GM23338 (cell line): ENCODE results near the gene MYO15B. TPM values are rescaled to one million over a fixed set of nuclear protein-coding genes. Genes with fewer than 3 reads are reported as not detected.

ENCODE experiments used
- ATAC-seq: fragments of 200-7000 bp; cut with Tn5 transposase; 3 replicates; pipeline ENCODE4 v1.9.1; 2020
- DNase-seq: peaks from one replicate; pipeline ENCODE4 v3.0.0-alpha.2; 2015; ENCODE audit warnings: low spot score
- H2AFZ ChIP-seq: fragments of 200-600 bp; sonication (generic); 2 replicates; pipeline ENCODE4 v1.8.0; 2016; ENCODE audit warnings: antibody characterized with exemption, mild to moderate bottlenecking, moderate library complexity
- H3F3A ChIP-seq: fragments of 200-600 bp; sonication (generic); replicated peaks from 2 replicates; pipeline ENCODE4 v1.8.0; 2017; ENCODE audit warnings: antibody characterized with exemption, mixed run types, low read depth
- H3K27ac ChIP-seq: fragments of 200-600 bp; sonication (generic); 2 replicates; pipeline ENCODE4 v1.6.1; 2016; ENCODE audit warnings: low read depth
- H3K27me3 ChIP-seq: fragments of 200-600 bp; sonication (generic); 2 replicates; pipeline ENCODE4 v1.8.0; 2016; ENCODE audit warnings: mild to moderate bottlenecking, mixed run types, moderate library complexity; ENCODE audit not compliant: insufficient read depth
- H3K36me3 ChIP-seq: fragments of 200-600 bp; sonication (generic); 2 replicates; pipeline ENCODE4 v1.8.0; 2016; ENCODE audit warnings: mild to moderate bottlenecking; ENCODE audit not compliant: insufficient read depth
- H3K4me1 ChIP-seq: fragments of 200-600 bp; sonication (generic); 2 replicates; pipeline ENCODE4 v1.8.0; 2016; ENCODE audit warnings: mild to moderate bottlenecking, moderate library complexity; ENCODE audit not compliant: insufficient read depth
- H3K4me2 ChIP-seq: fragments of 200-600 bp; sonication (generic); 2 replicates; pipeline ENCODE4 v1.7.1; 2017; ENCODE audit warnings: mixed run types
- H3K4me3 ChIP-seq: fragments of 200-600 bp; sonication (generic); 2 replicates; pipeline ENCODE4 v1.6.1; 2016; ENCODE audit warnings: mixed run types
- H3K79me2 ChIP-seq: fragments of 200-600 bp; sonication (generic); replicated peaks from 2 replicates; pipeline ENCODE4 v1.8.0; 2017; ENCODE audit warnings: mild to moderate bottlenecking; ENCODE audit not compliant: insufficient read depth
- H3K9me2 ChIP-seq: fragments of 200-600 bp; sonication (generic); 2 replicates; pipeline ENCODE4 v1.8.0; 2017; ENCODE audit not compliant: insufficient read depth
- H4K20me1 ChIP-seq: fragments of 200-600 bp; sonication (generic); replicated peaks from 2 replicates; pipeline ENCODE4 v1.8.0; 2017; ENCODE audit warnings: mild to moderate bottlenecking; ENCODE audit not compliant: insufficient read depth
- H3K27ac Mint-ChIP-seq: 2 replicates; pipeline ENCODE4 v1.8.0; 2020; ENCODE audit warnings: inconsistent platforms, mild to moderate bottlenecking, moderate library complexity, mixed read lengths
- H3K27me3 Mint-ChIP-seq: 3 replicates; pipeline ENCODE4 v1.8.0; 2022; ENCODE audit warnings: low read depth, mild to moderate bottlenecking, moderate library complexity, mixed read lengths, inconsistent platforms; ENCODE audit not compliant: insufficient read depth, poor library complexity
- H3K36me3 Mint-ChIP-seq: 3 replicates; pipeline ENCODE4 v1.8.0; 2021; ENCODE audit warnings: low read depth, mild to moderate bottlenecking, inconsistent platforms, moderate library complexity, mixed read lengths
- H3K4me1 Mint-ChIP-seq: 3 replicates; pipeline ENCODE4 v1.8.0; 2020; ENCODE audit warnings: mild to moderate bottlenecking, inconsistent platforms, mixed read lengths
- H3K4me3 Mint-ChIP-seq: 3 replicates; pipeline ENCODE4 v1.8.0; 2021; ENCODE audit warnings: moderate library complexity, mild to moderate bottlenecking, inconsistent platforms, mixed read lengths
- H3K9me3 Mint-ChIP-seq: 3 replicates; pipeline ENCODE4 v1.8.0; 2020; ENCODE audit warnings: moderate library complexity, mild to moderate bottlenecking, inconsistent platforms, mixed read lengths
- EZH2phosphoT487 ChIP-seq: fragments of 200-600 bp; sonication (generic); IDR thresholded peaks from one replicate; pipeline ENCODE4 v1.8.1; 2018; ENCODE audit warnings: antibody characterized with exemption; ENCODE audit not compliant: unreplicated experiment
- JUNB ChIP-seq: IDR thresholded peaks from one replicate; pipeline ENCODE4 v1.6.1; 2016; ENCODE audit warnings: antibody characterized with exemption; ENCODE audit not compliant: unreplicated experiment
- polyA plus RNA-seq: library from polyadenylated mRNA; unstranded; fragments of >200 nt; fragmentation: Nextera tagmentation; extraction: Ambion mirVana; gene quantifications from 2 replicates; pipeline ENCODE4 v1.2.1, GENCODE V29; 2016
- total RNA-seq: library from RNA; depleted of rRNA; stranded (reverse); fragments of >200 nt; shearing (Covaris generic); gene quantifications from 2 replicates; pipeline ENCODE4 v1.2.3, GENCODE V29; 2014; rRNA removed

Gene MYO15B
- total and polyA plus RNA-seq, 2 experiments from 2014 or later: 6.6 to 12.4 TPM

DNA sequence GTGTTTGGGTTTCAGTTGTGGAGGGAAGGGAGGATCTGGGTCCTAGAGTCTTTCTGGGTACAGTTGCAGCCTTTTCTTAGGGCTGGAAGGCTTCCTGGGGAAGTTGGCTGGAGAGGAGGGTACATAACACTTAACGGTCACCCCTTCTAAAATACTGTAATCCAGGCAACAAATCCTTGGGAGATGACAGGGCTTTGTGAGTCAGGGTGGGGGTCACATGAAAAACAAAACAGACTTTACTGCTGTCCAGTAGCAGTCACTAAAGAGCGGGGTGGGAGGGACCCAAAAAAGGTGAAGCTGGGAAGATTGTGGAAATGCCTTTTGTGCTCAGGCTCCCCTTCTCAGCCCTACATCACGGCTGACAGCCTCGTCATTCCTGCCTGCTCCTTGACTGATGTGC is 85.9 kb downstream of the MYO15B start:
- no peak overlapping the region for H3K27ac Mint-ChIP-seq
- no peak overlapping the region for H3K27ac ChIP-seq

More for the DNA sequence above, 85.9 kb downstream of the MYO15B start:
- Histone ChIP-seq H4K20me1 (peaks cover 28% of the 10 kb centered on the region), H3K4me2 (no peak overlapping the region), H3K36me3 (peaks cover 32% of the 10 kb centered on the region), H2AFZ (no peak overlapping the region), H3K79me2 (peaks cover 57% of the 10 kb centered on the region), H3K9me2 (no peaks in the 10 kb centered on the region), H3K4me3 (no peak overlapping the region), H3F3A (peaks cover 3% of the 10 kb centered on the region), H3K27me3 (no peaks in the 10 kb centered on the region), H3K4me1 (peaks cover under 1% of the 10 kb centered on the region; the same call in 1 of the 2 replicates)
- Mint-ChIP-seq H3K36me3 (peaks cover 53% of the 10 kb centered on the region), H3K9me3 (no peaks in the 10 kb centered on the region), H3K4me3 (no peak overlapping the region), H3K27me3 (peaks cover 5% of the 10 kb centered on the region), H3K4me1 (peaks cover 2% of the 10 kb centered on the region; the same call in 2 of the 3 replicates)
- DNase-seq (no peak), ATAC-seq (no peak)
- TF ChIP-seq EZH2phosphoT487 (no peak), JUNB (no peak)

Other genes with a start within 250 kb of the MYO15B start
- gene GRB2, start 182.1 kb upstream of the MYO15B start, total RNA-seq: 112 and 121 TPM in 2 replicates
- gene GRB2, start 182.1 kb upstream of the MYO15B start, polyA plus RNA-seq: 89.0 and 99.9 TPM in 2 replicates
- 36.6 and 66.0 TPM in 2 replicates for gene TMEM94, start 131.2 kb upstream of the MYO15B start, total RNA-seq
- 21.9 and 24.0 TPM in 2 replicates for gene TMEM94, start 131.2 kb upstream of the MYO15B start, polyA plus RNA-seq
- gene CASKIN2, start 72.3 kb upstream of the MYO15B start, total RNA-seq: 17.7 and 21.5 TPM in 2 replicates
- 4.7 and 4.9 TPM in 2 replicates for gene CASKIN2, start 72.3 kb upstream of the MYO15B start, polyA plus RNA-seq
- 61.9 and 62.5 TPM in 2 replicates for gene TSEN54, start 71.3 kb upstream of the MYO15B start, total RNA-seq
- gene TSEN54, start 71.3 kb upstream of the MYO15B start, polyA plus RNA-seq: 45.9 and 48.2 TPM in 2 replicates
- 63.9 and 78.5 TPM in 2 replicates for gene LLGL2, start 62.1 kb upstream of the MYO15B start, total RNA-seq
- 62.5 and 71.9 TPM in 2 replicates for gene LLGL2, start 62.1 kb upstream of the MYO15B start, polyA plus RNA-seq
- gene SMIM5, start 45.6 kb downstream of the MYO15B start, total RNA-seq: not detected in 2 replicates
- 0.16 TPM in 1 of 2 replicates, not detected in the other for gene SMIM5, start 45.6 kb downstream of the MYO15B start, polyA plus RNA-seq
- gene RECQL5, start 79.4 kb downstream of the MYO15B start, total RNA-seq: 23.3 and 24.5 TPM in 2 replicates
- 19.9 and 20.0 TPM in 2 replicates for gene RECQL5, start 79.4 kb downstream of the MYO15B start, polyA plus RNA-seq
- 44.9 and 60.9 TPM in 2 replicates for gene SAP30BP, start 79.5 kb downstream of the MYO15B start, total RNA-seq
- gene SAP30BP, start 79.5 kb downstream of the MYO15B start, polyA plus RNA-seq: 95.0 and 97.9 TPM in 2 replicates
- gene ITGB4, start 133.7 kb downstream of the MYO15B start, total RNA-seq: 9.7 and 10.3 TPM in 2 replicates
- 4.2 and 6.1 TPM in 2 replicates for gene ITGB4, start 133.7 kb downstream of the MYO15B start, polyA plus RNA-seq
- 30.5 TPM in 2 replicates for gene GALK1, start 177.4 kb downstream of the MYO15B start, total RNA-seq
- 31.7 and 34.7 TPM in 2 replicates for gene GALK1, start 177.4 kb downstream of the MYO15B start, polyA plus RNA-seq
- 65.2 and 67.0 TPM in 2 replicates for gene UNK, start 197.0 kb downstream of the MYO15B start, total RNA-seq
- 16.6 and 21.8 TPM in 2 replicates for gene UNK, start 197.0 kb downstream of the MYO15B start, polyA plus RNA-seq